Measurements from ENCODE around the gene MEGF9. TPM values are rescaled to one million over a fixed set of nuclear protein-coding genes. Genes with fewer than 3 reads are reported as not detected.

Gene MEGF9
- total RNA-seq, 1 donor from 2014 or later = 15.7 TPM

GRCh38 chr9:120692901-120693699, 21.2 kb downstream of the MEGF9 start:
- TF ChIP-seq CTCF (IDR thresholded peaks at IDR 0.05; ENCODE audit: unreplicated experiment) = no peak
- Mint-ChIP-seq H3K36me3 (no peaks in the 10 kb centered on the region), H3K27me3 (ENCODE audit: low read depth) (no peaks in the 10 kb centered on the region), H3K4me3 (no peak overlapping the region), H3K27ac (no peak overlapping the region), H3K9me3 (no peaks in the 10 kb centered on the region), H3K4me1 (peaks cover 4% of the 10 kb centered on the region)
- no peak for DNase-seq (ENCODE audit: low spot score in 2 of 2, unreplicated experiment in 2 of 2)

GRCh38 chr9:120690372-120690771, 23.9 kb downstream of the MEGF9 start:
- Mint-ChIP-seq H3K36me3 (peaks cover 2% of the 10 kb centered on the region), H3K4me1 (peaks cover 6% of the 10 kb centered on the region), H3K4me3 (no peak overlapping the region), H3K9me3 (peaks cover 3% of the 10 kb centered on the region), H3K27ac (no peak overlapping the region), H3K27me3 (ENCODE audit: low read depth) (no peaks in the 10 kb centered on the region)
- DNase-seq (ENCODE audit: low spot score in 2 of 2, unreplicated experiment in 2 of 2) = no peak
- no peak for TF ChIP-seq CTCF (IDR thresholded peaks at IDR 0.05; ENCODE audit: unreplicated experiment)

- TF ChIP-seq CTCF (IDR thresholded peaks at IDR 0.05; ENCODE audit: unreplicated experiment) = no peak
- DNase-seq (ENCODE audit: low spot score in 2 of 2, unreplicated experiment in 2 of 2) = no peak
- H3K36me3 Mint-ChIP-seq = peaks cover 2% of the 10 kb centered on the region
- H3K9me3 Mint-ChIP-seq = peaks cover 3% of the 10 kb centered on the region
- H3K27ac Mint-ChIP-seq = no peak overlapping the region
- H3K4me1 Mint-ChIP-seq = peaks cover 6% of the 10 kb centered on the region
- no peaks in the 10 kb centered on the region for H3K27me3 Mint-ChIP-seq (ENCODE audit: low read depth)
- no peak overlapping the region for H3K4me3 Mint-ChIP-seq
Observed at GRCh38 chr9:120689860-120690259, 24.4 kb downstream of the MEGF9 start.

GRCh38 chr9:120688758-120689157, 25.5 kb downstream of the MEGF9 start:
- Mint-ChIP-seq H3K4me1 (peaks cover 11% of the 10 kb centered on the region), H3K36me3 (peaks cover 2% of the 10 kb centered on the region)

GRCh38 chr9:120683150-120683549, 31.1 kb downstream of the MEGF9 start:
- no peak for TF ChIP-seq CTCF (IDR thresholded peaks at IDR 0.05; ENCODE audit: unreplicated experiment)
- Mint-ChIP-seq H3K4me1 (peaks cover 8% of the 10 kb centered on the region), H3K36me3 (peaks cover 5% of the 10 kb centered on the region), H3K27ac (no peak overlapping the region), H3K9me3 (peaks cover 6% of the 10 kb centered on the region), H3K27me3 (ENCODE audit: low read depth) (peaks cover 4% of the 10 kb centered on the region), H3K4me3 (no peak overlapping the region)
- no peak for DNase-seq (ENCODE audit: low spot score in 2 of 2, unreplicated experiment in 2 of 2)

More at GRCh38 chr9:120688758-120689157, 25.5 kb downstream of the MEGF9 start:
- Mint-ChIP-seq H3K27ac (no peak overlapping the region), H3K4me3 (no peak overlapping the region), H3K9me3 (peaks cover 3% of the 10 kb centered on the region), H3K27me3 (ENCODE audit: low read depth) (no peaks in the 10 kb centered on the region)
- no peak for TF ChIP-seq CTCF (IDR thresholded peaks at IDR 0.05; ENCODE audit: unreplicated experiment)
- DNase-seq (ENCODE audit: low spot score in 2 of 2, unreplicated experiment in 2 of 2) = no peak

All from mesothelial cell of epicardium (in vitro differentiated cells).